NCI-H2107 (cell line): Measurements from ENCODE around the gene IL17RE.
"Not testable (repeated sequence)": the region's sequence is repeated elsewhere in the genome, so short reads cannot be mapped to it uniquely, and the experiment has no call there.

Experiments
- DNase-seq: peaks from one replicate; lab custom pipeline; 2025; lab: John Stamatoyannopoulos, UW

Gene IL17RE

GRCh38 chr3:9879830-9880549 lies 22.7 kb upstream of the IL17RE start, which contains the start of gene CIDEC:
Gene CIDEC (minus strand): TSS chr3:9880253. CDS start chr3:9878486, 1,767 bp downstream.
- no peak for DNase-seq

- DNase-seq: no peak
These were observed 21.2 kb upstream of the IL17RE start for GRCh38 chr3:9881441-9881840.

DNA sequence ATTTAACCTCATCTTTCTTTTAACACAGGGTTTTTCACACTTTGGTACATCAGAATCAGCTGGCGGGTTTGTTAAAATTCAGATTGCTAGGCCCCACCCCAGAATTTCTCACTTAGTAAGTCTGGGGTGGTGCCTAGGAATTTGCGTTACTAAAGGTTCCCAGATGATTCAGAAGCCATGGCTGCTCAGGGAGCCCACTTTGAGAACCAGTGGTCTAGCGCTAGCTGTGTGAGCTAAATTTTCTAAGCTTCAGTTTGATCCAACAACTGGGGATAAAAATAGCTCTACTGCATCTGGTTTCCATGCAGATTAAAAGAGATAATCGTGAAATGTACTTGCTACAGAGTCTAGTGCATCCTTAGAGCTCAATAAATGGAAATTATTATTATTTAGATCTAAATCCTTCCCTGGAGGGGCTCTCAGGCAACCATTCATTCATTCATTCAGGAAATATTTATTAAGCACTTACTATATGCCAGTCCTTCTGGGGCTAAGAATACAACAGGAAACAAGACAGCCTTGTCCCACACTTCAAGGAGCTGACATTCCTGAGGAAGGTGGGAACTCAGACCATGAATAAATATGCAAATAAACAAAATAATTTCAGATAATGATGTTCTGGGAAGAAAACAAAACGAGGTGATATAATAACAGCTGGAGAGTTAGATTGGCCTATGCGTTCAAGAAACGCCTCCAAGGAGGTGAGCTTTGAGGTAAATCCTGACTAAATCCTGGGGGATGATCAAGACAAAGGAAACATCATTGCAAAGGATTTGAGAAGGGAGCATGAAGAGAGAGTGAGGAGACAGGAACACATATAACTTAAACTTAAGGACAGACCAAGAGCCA lies 18.7 kb upstream of the IL17RE start:
- DNase-seq: no peak

- DNase-seq: no peak
These were observed 18.0 kb upstream of the IL17RE start for GRCh38 chr3:9884555-9885165.

DNA sequence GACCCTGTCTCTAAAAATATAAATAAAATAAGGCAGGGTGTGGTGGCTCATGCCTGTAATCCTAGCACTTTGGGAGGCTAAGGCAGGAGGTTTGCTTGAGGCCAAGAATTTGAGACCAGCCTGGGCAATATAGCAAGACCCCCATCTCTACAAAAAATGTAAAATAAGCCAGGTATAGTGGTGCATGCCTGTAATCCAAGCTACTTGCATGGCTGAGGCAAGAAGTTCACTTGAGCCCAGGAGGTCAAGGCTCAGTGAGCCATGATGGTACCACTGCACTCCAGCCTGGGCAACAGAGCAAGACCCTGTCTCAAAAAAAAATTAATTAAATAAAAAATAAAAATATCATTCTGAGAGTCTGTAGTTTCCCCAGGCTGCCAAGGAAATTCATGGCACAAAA lies 16.3 kb upstream of the IL17RE start:
- DNase-seq: no peak

- DNase-seq: no peak
These were observed 15.2 kb upstream of the IL17RE start for GRCh38 chr3:9887480-9887879.

DNA sequence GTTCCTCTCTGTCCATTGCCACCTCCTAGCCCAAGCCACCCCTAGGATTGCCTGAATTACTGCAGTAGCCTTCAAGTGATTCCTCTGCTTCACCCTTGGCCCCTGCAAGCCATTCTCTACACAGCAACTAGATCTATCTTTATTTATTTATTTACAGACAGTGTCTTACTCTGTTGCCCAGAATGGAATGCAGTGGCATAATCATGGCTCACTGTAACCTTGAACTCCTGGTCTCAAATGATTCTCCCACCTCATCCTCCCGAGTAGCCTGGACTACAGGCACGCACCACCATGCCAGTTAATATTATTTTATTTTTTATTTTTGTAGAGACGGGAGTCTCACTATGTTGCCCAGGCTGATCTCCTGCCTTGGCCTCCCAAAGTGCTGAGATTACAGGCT lies 14.1 kb upstream of the IL17RE start:
- DNase-seq: no peak

DNA sequence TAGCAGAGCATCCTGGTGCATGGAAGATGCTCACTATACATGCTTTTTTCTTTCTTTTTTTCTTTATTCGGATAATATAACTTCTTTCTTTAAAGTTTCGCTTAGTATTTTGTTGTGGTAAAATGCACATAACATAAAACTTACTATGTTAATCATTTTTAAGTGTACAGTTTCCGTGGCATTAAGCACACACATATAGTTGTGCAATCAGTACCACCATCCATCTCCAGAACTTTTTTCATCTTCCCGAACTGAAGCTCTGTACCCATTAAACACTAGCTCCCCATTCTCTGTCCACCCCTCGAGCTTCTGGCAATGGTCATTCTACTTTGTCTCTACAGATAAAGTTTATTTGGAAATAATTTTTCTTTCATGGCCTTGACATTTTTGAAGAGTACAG lies 13.2 kb upstream of the IL17RE start:
- no peak for DNase-seq

- DNase-seq: no peak
These were observed 12.2 kb upstream of the IL17RE start, which contains the start of gene JAGN1 for GRCh38 chr3:9890249-9891071. Gene JAGN1 (plus strand): TSS chr3:9890610. CDS start chr3:9890723, 113 bp downstream.

- DNase-seq: no peak
These were observed 11.5 kb upstream of the IL17RE start for GRCh38 chr3:9891072-9891622.

DNA sequence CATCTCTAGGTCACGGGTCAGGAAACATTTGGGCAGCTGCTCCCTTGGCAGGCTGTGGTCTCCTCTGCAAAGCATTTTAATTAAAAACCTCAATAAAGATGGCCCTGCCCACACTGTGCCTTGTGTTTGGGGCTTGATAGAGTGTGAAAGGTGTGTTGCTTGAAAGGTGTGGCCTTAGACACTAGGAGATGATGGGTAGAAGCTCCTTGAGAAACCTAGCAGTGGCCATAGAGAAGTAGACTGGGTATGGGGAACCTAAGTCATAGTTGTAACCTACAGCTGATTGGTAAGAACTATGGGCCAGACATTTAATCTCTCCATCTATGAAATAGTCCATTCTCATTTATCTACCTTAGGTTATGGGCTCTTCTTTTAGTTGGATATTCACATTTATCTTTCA lies 8.9 kb upstream of the IL17RE start:
- DNase-seq: no peak

GRCh38 chr3:9895715-9896114 lies 6.9 kb upstream of the IL17RE start:
- not testable (repeated sequence) for DNase-seq

- DNase-seq: not testable (repeated sequence)
These were observed 5.8 kb upstream of the IL17RE start for GRCh38 chr3:9896755-9897407.

DNA sequence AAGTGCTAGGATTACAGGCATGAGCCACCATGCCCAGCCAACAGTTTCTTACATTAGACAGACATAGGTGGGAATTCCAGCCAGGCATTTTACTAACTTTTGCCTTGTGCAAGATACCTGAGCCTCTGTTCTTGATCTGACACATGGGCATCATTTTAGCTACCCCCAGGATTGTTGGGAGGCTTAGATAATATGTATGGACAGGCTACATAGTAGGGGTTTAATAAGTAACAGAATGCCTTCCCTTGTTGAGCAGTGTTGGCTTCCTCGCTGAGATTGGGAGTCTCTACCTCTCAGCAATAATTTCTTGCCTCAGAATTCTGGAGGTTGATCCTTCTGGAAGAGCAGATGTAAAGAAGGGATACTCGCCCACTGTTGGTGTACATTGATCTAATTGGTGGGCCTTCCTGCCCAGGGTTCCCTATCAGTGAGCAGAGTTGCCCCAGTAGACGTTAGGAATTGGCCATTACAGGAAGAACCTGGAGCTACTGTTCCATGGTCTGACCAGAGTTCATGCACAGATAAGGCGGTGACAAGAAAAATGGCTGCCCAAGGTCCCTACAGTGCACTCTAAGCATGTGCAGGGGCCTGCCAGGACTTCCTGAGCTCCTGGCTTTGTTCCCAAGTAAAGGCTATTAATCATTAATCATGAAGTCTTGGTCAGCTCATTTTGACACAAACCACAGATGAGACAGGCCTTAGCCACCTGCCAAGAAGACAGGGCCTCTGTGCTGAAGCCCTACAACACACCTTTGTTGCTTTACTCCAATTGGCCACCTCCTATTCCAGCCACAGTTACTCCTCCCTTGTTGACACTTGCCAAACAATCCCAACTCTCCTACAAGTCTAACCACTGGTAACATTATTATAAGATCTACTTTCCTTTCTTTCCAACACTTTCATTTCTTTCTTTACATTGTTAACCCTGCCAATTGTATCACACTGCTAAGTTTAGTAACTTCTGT lies 5.0 kb upstream of the IL17RE start:
- no peak for DNase-seq

- no peak for DNase-seq
These were observed 4.0 kb upstream of the IL17RE start for GRCh38 chr3:9898467-9899241.

DNA sequence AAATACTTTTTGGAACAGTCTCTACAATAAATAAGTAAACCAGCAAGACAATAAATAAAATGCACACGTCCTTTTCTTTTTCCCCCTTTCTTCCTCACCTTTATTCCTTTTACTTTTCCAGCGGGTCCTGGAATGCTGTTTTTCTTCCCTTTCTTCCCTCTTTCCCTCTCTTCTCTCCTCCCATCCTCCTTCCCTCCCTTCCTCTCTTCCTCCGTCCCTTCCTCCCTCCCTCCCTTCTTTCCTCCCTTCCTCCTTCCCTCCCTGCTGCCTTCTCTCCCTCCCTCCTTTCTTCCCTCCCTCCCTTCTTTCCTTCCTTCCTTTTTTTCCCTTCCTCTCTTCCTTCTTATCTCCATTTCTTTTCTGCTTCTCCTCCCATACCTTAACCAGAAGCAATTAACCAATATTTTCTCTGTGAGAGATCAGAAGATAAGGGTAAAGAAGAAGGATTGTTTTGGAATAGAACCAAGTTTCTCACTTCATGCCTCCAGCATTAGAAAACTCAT lies 3.3 kb upstream of the IL17RE start:
- DNase-seq: no peak

GRCh38 chr3:9900965-9901415 lies 1.7 kb upstream of the IL17RE start:
- not testable (repeated sequence) for DNase-seq

DNA sequence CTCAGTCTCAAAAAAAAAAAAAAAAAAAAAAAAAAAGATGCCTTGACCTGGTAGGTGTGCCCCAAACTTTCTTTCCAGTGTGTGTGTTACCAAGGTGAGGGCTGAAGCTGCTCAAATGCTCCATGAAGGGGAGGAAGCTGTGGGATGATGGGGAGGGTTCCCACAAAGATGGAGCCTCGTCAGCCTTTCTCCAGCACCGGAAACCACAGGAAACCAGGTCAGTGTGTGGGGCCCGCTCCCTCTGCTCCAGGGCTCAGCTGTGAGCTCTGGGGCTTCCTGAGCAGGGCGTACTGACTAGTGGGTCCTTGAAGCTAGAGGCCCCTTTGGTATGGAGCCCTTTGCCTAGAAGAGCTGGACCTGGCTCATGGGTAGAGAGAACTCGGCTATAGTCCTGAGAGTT lies 681 bp upstream of the IL17RE start:
- DNase-seq: no peak

DNA sequence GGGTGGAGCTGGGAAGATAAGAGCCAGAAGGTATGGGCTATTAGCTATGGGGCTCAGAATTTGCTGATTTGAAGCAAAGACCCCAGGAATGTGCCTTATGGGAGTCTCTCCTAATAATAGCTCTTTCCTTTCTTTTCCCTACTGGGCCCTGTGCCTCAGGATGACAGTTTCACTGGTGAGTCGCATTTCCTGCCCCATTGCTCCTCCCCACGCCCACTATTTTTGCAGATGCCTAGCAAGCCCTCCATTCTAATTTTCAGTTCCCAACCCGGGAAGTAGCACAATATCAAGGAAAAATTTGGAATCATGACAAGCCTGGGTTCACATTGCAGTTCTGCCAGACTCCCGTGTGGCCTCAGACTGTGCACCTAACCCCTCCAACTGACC lies 583 bp downstream of the IL17RE start:
- no peak for DNase-seq
